ENCODE results near the gene SUSD3.

The SUSD3 gene

DNA sequence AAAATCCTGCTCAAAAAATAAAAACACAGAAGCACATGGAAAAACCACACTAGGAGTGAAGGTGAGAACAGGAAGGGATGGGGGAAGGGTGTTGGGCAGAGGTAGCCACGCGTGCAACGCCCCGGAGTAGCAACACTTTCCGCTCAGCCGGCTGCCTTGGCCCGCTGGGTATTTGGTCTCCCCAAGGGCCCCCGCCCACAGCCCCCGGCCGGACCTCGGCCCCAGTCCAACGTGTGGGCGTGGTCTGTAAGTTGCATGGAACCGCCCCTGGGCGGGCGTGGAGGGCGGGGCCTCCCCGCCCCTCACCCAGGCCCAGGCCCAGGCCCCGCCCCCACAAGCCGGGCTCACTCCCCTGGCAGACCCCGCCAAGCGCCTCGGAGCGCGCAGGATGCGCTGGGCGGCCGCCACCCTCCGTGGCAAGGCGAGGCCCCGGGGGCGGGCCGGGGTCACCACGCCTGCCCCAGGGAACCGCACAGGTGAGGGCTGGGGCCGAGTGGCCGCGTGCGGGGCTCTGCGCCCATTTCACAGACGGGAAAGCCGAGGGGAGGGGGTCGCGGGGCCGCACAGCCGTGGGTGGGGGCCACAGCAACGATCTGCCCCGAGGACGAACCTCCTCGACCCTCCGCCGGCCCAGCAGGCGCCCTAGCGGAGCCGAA, at the start of gene SUSD3:
Gene SUSD3 (plus strand): TSS at position 347 of the 656 bp plus-strand sequence. CDS start 42 bp downstream, at position 389.
- H3K36me3 ChIP-seq: no peaks in the 10 kb centered on the region
- no peaks in the 10 kb centered on the region for H3K27me3 ChIP-seq (ENCODE audit: insufficient read depth, low read depth, severe bottlenecking)
- DNase-seq: no peak
- H3K27ac ChIP-seq: no peak within 1 kb of the TSS
- TF ChIP-seq, protein P1, sequence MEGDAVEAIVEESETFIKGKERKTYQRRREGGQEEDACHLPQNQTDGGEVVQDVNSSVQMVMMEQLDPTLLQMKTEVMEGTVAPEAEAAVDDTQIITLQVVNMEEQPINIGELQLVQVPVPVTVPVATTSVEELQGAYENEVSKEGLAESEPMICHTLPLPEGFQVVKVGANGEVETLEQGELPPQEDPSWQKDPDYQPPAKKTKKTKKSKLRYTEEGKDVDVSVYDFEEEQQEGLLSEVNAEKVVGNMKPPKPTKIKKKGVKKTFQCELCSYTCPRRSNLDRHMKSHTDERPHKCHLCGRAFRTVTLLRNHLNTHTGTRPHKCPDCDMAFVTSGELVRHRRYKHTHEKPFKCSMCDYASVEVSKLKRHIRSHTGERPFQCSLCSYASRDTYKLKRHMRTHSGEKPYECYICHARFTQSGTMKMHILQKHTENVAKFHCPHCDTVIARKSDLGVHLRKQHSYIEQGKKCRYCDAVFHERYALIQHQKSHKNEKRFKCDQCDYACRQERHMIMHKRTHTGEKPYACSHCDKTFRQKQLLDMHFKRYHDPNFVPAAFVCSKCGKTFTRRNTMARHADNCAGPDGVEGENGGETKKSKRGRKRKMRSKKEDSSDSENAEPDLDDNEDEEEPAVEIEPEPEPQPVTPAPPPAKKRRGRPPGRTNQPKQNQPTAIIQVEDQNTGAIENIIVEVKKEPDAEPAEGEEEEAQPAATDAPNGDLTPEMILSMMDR (IDR thresholded peaks at IDR 0.05; ENCODE audit: low read depth, low read length): no peak
- H3K9me3 ChIP-seq (ENCODE audit: severe bottlenecking): no peaks in the 10 kb centered on the region
- no peak within 1 kb of the TSS for H3K4me3 ChIP-seq (ENCODE audit: low read depth, low read length)

DNA sequence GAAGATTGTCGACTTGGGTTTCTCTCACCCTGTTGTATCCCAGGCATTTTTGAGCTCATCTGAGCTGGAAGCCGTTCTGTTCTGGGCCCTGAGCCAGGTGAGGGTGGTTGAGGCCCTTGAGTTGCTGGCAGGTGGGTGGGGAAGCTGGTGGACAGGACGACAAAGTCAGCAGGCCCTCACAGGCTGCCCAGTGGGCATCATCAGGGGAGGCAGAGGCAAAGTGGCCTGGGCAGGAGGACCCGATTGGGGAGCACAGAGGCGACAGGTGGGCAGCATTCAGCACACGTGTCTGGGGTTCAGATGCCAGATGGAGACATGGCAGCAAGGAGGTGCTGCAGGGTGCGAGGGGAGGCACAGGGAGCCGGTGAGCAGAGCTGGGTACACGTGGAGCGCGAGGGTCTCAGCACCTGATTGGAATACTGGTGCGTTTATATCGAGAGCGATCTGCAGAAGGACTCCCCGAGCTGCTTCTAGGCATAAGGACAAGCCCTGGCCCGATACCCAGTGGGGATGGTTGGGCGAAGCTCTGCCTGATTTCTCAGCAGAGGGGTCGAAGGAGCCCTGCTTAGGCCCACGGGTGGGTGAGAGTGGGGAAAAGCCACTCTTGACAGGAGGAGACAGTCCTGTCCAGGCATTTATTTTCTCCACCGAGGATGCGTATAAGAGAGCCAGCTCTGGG, 49.0 kb upstream of the SUSD3 start:
- H3K27me3 ChIP-seq (ENCODE audit: insufficient read depth, low read depth, severe bottlenecking): no peaks in the 10 kb centered on the region
- no peak overlapping the region for H3K27ac ChIP-seq
- H3K36me3 ChIP-seq: no peaks in the 10 kb centered on the region
- no peaks in the 10 kb centered on the region for H3K9me3 ChIP-seq (ENCODE audit: severe bottlenecking)
- H3K4me3 ChIP-seq (ENCODE audit: low read depth, low read length): no peak overlapping the region
- no peak for DNase-seq
- TF ChIP-seq, protein P1 (IDR thresholded peaks at IDR 0.05; ENCODE audit: low read depth, low read length): no peak

DNA sequence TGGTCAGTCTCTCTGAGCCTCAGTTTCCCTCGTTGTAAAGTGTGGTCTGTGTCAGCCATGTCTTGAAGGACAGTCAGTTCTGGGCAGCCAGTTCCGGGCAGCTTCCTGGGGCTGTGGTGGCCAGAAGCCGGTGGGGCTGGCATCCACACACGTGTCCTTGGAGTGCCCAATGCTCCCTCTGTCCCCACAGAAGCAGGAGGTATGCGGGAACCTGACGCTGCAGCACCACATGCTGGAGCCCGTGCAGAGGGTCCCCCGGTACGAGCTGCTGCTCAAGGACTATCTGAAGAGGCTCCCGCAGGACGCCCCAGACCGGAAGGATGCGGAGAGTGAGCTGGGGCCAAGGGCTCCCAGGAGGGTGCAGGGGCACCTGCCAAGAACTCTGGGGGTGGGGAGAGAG, 48.4 kb upstream of the SUSD3 start:
- DNase-seq: no peak
- Histone ChIP-seq H3K36me3 (no peaks in the 10 kb centered on the region), H3K27me3 (ENCODE audit: insufficient read depth, low read depth, severe bottlenecking) (no peaks in the 10 kb centered on the region), H3K27ac (no peak overlapping the region), H3K4me3 (ENCODE audit: low read depth, low read length) (no peak overlapping the region), H3K9me3 (ENCODE audit: severe bottlenecking) (no peaks in the 10 kb centered on the region)
- TF ChIP-seq, protein P1 (IDR thresholded peaks at IDR 0.05; ENCODE audit: low read depth, low read length): no peak

DNA sequence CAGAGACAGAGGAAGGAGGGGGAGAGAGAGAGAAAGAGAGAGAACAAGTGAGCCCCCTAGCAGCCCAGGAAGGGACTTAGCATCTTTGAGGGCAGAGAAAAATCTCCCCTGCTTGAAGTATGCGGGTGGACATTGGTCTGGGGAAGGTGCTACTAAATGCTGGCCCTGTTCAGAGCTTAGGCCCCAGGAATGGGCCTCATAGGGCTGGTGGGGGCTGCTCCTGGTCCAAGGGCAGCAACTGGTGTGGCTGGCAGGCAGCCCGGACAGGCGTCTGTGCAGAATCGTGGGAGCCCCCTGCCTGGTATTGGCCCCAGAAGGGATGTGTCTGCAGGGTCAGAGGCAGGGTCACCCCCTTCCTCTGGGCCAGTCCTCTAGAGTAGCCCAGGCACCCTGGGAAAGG, 47.8 kb upstream of the SUSD3 start:
- DNase-seq: no peak
- Histone ChIP-seq H3K9me3 (ENCODE audit: severe bottlenecking) (no peaks in the 10 kb centered on the region), H3K27ac (no peak overlapping the region), H3K36me3 (no peaks in the 10 kb centered on the region), H3K27me3 (ENCODE audit: insufficient read depth, low read depth, severe bottlenecking) (no peaks in the 10 kb centered on the region), H3K4me3 (ENCODE audit: low read depth, low read length) (no peak overlapping the region)
- TF ChIP-seq, protein P1 (IDR thresholded peaks at IDR 0.05; ENCODE audit: low read depth, low read length): no peak

DNA sequence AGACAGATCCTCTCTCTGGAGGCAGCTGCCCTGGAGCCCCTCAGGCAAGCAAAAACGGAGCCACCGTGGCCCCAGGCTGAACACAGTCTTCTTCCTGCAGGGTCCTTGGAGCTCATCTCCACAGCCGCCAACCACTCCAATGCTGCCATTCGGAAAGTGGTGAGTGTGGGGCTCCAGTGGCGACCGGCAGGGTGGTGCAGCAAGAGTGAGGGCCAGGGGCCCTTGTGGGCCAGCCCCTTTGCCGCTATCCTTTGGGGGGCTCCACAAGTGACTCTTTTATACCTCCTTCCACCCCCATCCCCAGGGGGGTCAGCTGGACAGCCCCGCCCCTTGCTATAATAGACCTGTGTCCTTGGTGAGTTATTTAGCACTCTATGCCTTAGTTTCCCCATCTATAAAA, 47.4 kb upstream of the SUSD3 start:
- H3K27me3 ChIP-seq (ENCODE audit: insufficient read depth, low read depth, severe bottlenecking): no peaks in the 10 kb centered on the region
- no peak overlapping the region for H3K27ac ChIP-seq
- no peaks in the 10 kb centered on the region for H3K36me3 ChIP-seq
- no peak overlapping the region for H3K4me3 ChIP-seq (ENCODE audit: low read depth, low read length)
- DNase-seq: no peak
- TF ChIP-seq, protein P1 (IDR thresholded peaks at IDR 0.05; ENCODE audit: low read depth, low read length): no peak
- no peaks in the 10 kb centered on the region for H3K9me3 ChIP-seq (ENCODE audit: severe bottlenecking)

Measured in WERI-Rb-1 (cell line).